HEK293 (cell line): ENCODE measurements around the gene FBXO9.

Source experiments
- SALL2 ChIP-seq: fragments of 450-650 bp; formaldehyde crosslinking; IDR thresholded peaks from 2 replicates; pipeline ENCODE4 v1.5.0; 2017; ENCODE audit warnings: missing biosample characterization, mild to moderate bottlenecking, missing genetic modification characterization, borderline replicate concordance
- ZBTB8A ChIP-seq: fragments of 450-650 bp; formaldehyde crosslinking; IDR thresholded peaks from 2 replicates; pipeline ENCODE4 v1.5.1; 2016; ENCODE audit warnings: missing biosample characterization, missing genetic modification characterization
- ZNF121 ChIP-seq: fragments of 450-650 bp; formaldehyde crosslinking; IDR thresholded peaks from 2 replicates; pipeline ENCODE4 v1.5.1; 2016; ENCODE audit warnings: missing biosample characterization, missing genetic modification characterization
- ZNF274 ChIP-seq, 2 experiments: fragments of 200-500 bp in 1 of 2; fragments of 450-650 bp in 1 of 2; sonication (Bioruptor generic) in 1 of 2; formaldehyde crosslinking in 1 of 2; IDR thresholded peaks; 2 replicates each; pipeline versions ENCODE4 v1.5.1 to v1.6.1; 2014 to 2016; ENCODE audit warnings: borderline replicate concordance in 1 of 2, inconsistent platforms in 1 of 2, low read length in 1 of 2, missing biosample characterization in 1 of 2, missing genetic modification characterization in 1 of 2
- ZNF549 ChIP-seq: fragments of 450-650 bp; IDR thresholded peaks from 2 replicates; pipeline ENCODE4 v1.5.1; 2018; ENCODE audit warnings: missing biosample characterization, missing genetic modification characterization, mild to moderate bottlenecking, inconsistent platforms, moderate library complexity
- ZNF785 ChIP-seq: fragments of 450-650 bp; formaldehyde crosslinking; IDR thresholded peaks from 2 replicates; pipeline ENCODE4 v1.5.1; 2016; ENCODE audit warnings: missing biosample characterization, missing genetic modification characterization
- ZNF791 ChIP-seq: fragments of 450-650 bp; formaldehyde crosslinking; IDR thresholded peaks from 2 replicates; pipeline ENCODE4 v1.5.1; 2016; ENCODE audit warnings: missing biosample characterization, missing genetic modification characterization
- TF ChIP-seq, protein P1 (sequence below): fragments of 450-650 bp; formaldehyde crosslinking; IDR thresholded peaks from 2 replicates; pipeline ENCODE4 v1.5.1; 2016; ENCODE audit warnings: missing biosample characterization, missing genetic modification characterization
- TF ChIP-seq, protein P2 (sequence below): fragments of 450-650 bp; formaldehyde crosslinking; IDR thresholded peaks from 2 replicates; pipeline ENCODE4 v1.5.1; 2016; ENCODE audit warnings: missing biosample characterization, missing genetic modification characterization

DNA sequence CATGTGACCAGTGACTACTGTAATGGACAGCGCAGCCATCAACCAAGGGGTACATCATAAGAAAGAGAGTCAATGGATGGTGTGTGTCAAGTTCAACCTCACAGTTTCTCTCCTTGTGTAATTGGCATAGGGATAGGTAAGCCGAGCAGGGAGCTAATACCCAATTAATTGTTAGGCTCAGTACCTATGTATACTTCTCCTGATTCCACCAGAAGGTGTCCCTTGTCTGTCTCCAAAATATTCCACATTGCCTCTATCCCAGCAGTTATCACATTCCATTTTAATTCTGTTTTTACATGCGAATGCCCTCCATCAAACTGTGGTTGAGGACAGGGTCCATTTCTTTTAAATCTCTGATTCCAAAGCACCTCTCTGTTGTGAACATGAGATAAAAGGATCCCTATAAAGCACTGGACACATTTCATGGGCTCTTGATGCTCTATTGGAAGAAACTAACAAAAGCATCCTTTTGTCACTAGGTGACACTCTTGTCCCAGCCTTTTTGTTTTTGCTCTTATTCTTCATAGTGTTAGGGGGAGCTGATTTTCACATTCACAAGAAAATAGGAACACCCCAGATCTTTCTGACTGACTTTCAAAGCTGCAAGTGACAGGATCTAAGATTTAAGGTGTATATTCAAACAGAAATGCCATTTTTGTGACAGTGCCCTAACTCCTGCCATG lies 38.9 kb downstream of the FBXO9 start:
- TF ChIP-seq ZNF274 (IDR thresholded peaks at IDR 0.05; ENCODE audit: low read length) (no peak), ZNF274 (tag by site-specific recombination; IDR thresholded peaks at IDR 0.05; ENCODE audit: borderline replicate concordance) (no peak), ZNF785 (tag by site-specific recombination) (no peak), ZBTB8A (tag by site-specific recombination) (no peak), SALL2 (no peak), ZNF549 (tag by site-specific recombination) (no peak), ZNF121 (tag by site-specific recombination) (no peak), ZNF791 (tag by site-specific recombination) (no peak)
- TF ChIP-seq, protein P1, sequence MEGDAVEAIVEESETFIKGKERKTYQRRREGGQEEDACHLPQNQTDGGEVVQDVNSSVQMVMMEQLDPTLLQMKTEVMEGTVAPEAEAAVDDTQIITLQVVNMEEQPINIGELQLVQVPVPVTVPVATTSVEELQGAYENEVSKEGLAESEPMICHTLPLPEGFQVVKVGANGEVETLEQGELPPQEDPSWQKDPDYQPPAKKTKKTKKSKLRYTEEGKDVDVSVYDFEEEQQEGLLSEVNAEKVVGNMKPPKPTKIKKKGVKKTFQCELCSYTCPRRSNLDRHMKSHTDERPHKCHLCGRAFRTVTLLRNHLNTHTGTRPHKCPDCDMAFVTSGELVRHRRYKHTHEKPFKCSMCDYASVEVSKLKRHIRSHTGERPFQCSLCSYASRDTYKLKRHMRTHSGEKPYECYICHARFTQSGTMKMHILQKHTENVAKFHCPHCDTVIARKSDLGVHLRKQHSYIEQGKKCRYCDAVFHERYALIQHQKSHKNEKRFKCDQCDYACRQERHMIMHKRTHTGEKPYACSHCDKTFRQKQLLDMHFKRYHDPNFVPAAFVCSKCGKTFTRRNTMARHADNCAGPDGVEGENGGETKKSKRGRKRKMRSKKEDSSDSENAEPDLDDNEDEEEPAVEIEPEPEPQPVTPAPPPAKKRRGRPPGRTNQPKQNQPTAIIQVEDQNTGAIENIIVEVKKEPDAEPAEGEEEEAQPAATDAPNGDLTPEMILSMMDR (tag by site-specific recombination) = peak; percentile 55; the same call in 1 of the 2 replicates
- TF ChIP-seq, protein P2, sequence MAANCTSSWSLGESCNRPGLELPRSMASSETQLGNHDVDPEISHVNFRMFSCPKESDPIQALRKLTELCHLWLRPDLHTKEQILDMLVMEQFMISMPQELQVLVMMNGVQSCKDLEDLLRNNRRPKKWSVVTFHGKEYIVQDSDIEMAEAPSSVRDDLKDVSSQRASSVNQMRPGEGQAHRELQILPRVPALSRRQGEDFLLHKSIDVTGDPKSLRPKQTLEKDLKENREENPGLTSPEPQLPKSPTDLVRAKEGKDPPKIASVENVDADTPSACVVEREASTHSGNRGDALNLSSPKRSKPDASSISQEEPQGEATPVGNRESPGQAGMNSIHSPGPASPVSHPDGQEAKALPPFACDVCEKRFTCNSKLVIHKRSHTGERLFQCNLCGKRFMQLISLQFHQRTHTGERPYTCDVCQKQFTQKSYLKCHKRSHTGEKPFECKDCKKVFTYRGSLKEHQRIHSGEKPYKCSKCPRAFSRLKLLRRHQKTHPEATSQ (tag by site-specific recombination) = no peak
